GM18498 (cell line): ENCODE results near the gene CDH13.

Experiments
- ATAC-seq: cut with Tn5 transposase; IDR thresholded peaks from one replicate; pipeline ENCODE4 v1.9.1; 2021; ENCODE audit warnings: mild to moderate bottlenecking, moderate library complexity; ENCODE audit not compliant: unreplicated experiment

The CDH13 gene

DNA sequence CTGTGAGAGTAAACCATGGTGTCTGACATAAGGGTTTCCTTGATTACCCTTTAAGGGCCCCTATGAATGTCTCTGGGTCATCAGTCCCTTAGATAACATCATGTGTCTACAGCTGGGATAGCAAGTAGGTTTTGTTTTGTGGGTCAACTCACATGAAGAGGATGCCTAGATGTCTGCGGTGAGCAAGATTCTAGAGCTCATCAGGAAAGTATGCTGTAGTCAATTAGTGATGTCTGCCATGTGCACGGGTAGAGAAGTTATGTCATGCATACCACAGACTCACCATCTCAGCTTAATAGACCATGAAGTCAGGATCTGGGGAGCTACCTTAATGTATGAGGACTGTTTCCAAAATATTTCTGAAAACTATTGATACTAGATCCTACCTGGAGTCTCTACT is 57.5 kb downstream of the CDH13 start:
- no peak for ATAC-seq

DNA sequence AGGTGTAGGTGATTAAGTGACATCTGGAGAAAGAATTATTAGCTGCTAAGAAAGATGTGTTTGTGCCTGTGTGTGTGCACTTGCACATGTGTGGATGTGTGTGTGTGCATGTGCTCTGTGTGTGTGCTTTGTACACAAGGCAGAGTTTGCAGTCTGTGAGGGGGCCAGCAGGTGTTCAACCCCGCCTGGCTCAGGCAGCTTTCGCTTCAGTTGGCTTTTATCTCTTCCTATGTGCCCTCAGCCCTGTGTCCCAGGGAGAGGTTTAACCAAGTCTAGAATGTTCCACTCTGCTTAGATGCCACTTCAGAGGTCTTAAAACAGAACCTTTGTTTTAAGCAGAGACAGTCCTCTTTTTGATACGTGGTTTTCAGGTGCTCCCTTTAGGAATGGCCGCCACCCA is 58.8 kb downstream of the CDH13 start:
- no peak for ATAC-seq

DNA sequence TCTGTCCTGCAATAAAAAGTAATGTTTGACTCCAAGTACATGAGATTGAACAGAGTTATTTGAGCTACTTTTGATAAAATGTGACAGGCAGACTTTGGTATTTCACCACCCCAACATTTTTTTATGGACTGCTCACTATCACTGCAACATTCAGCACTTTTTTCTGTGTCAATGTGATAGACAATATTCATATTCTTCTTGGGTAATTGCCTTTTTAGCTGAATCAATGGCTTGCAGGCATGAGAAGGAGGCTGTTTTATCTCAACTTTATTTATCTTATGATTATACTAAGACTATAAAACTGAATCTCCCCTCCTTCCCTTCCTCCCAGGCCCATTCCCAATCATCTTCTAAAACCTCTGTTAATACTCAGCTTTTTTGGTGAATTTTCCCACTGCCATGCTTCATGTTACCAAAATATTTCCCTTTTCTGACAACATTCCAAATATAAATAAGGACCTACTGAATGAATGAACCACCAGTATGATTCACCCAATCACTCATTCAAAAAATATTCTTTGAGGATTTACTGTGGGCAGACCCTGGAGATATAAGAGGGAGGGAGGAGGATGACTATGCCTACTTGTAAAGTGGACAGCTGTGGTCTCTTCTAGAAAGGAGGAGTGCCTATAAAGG is 67.6 kb downstream of the CDH13 start:
- ATAC-seq = no peak

DNA sequence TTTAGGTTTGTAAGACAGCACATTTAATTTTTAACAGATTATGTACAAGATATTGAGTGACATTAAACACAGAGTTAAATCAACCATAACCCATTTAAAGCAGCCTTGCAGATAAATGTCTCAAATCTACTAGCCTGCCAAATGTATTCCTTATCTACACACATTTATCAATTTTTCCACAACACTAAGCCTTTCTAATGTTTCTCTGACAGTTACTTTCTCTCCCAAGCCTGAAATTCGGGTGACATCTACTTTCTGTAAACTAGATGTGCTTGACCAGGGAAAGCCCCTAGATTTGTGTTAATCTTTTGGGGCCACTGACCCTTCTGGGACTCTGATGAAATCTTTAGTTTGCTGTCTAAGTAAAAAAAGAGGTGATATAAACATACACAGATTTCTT is 69.0 kb downstream of the CDH13 start:
- ATAC-seq = no peak

DNA sequence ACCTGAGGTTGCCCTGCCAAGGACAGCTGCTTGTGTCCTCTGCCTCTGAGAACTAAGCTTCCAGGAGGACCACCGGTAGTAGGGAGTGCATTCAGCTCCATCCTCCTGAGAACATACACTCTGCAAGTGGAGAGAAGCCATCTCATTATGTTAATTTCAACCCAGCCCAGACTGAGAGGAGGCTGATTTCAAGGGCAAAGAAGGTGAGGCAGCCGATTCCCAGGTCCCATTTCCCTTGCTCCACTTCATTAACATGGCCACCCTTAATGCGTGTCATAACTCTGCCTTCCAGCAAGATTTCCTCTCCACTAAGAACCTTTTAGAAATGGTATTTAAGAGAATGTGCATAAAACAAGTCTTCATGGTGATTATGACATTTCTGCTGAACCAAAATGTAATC is 72.5 kb downstream of the CDH13 start:
- ATAC-seq = no peak

DNA sequence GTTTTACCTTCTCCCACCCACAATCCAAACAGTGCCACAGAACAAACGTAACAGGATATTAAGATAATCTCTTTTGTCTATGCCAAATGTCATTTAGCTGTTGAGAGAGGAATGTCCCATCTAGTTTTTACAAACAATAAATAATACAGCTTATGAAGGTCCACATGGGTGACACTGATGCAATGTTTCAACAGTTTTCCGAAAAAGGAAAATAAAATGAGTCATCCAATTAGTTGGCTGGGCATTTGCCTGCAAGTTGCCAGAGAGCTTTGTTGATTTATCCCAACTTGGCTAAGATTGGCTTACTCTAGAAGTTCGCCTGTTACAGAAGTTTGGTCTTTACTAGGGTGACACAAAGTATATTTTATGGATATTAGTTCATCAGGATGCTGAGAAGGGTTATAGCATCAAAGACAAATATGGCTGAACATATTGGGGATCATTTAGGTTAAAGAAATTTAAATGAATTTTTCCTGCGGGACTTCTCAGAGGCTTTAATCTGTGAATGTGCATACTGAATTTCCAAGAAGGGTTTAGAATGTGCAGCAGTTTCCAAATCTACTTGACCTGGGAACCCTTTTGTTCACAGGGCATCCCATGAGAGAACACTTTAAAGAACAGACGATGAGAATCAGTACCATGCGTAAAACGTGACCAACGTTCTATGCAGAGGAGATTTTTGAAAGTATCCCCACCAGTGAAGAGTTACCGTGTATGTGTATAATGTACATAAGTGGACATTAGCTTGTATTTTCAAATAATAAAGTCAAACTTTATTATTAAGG is 73.1 kb downstream of the CDH13 start:
- ATAC-seq = no peak

DNA sequence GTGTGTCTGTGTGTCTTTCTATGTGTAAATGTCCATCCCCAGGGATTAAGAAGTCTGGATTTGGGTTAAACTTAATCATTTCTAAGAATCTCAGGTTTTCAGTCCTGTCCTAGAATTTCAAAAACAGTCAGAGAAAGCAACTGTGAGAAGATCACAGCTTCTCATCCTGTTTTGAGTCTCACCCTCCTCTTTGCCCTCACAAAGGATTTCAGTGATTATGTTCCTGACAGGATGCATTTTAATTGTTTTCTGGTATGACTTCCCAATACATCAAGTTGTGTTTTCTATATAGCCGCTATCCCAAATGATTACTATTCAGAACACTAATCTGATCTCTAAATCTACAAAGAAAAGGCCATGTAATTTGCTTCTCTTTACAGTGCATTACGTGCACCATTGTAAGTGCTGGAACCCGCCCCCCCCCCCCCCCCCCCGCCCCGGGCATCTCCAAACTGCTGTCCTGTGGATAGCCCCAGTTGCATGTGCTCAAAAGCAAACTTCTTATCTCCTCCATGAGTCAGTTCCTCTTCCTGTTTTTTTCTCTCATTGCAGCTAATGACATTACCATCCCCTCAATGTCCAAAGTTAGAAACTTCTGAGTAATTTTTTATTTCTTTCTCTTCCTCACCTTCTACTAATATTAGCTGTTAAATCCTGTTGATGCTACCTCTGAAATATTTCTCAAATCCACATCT is 73.9 kb downstream of the CDH13 start:
- ATAC-seq = no peak

DNA sequence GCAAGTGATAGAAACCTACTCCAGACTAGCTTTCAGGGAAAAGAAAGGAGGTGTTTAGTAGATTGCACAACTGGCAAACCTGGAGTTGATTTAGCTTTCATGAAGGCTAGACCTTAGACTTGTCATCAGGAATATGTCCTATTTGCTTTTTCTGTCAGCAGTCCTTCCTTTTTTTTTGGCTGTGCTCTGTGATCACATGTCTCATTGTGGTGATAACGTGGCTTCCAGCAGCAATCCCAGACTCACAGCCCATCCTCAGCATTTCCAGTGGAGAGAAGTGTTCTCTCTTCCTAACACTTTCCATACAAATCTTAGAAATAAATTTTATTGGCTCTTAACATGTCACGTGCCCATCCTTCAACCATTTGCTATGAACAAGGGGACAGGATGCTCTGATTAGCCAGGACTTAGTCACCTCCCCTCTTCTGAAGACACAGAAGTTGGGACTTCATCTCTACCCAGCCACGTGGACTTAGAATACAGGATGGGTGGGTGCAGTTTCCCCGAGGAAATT is 74.7 kb downstream of the CDH13 start:
- ATAC-seq = no peak

DNA sequence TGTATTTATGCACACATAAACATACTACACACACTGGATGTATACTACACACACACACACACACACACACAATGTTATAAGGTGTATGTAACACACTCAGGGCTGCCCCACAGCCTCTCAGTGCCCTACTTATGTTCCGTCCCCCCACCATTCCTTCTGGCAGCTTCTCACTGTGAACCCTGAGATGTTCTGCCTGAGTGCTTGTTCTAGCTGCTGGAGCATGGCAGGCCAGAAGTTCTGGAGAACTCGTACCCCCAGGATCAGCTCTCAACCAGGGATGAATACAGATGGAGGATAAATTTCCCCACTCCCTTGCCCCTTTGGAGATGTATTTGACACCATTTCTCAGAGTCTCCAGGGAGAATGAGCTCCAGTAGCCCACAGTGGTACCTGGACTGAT is 76.4 kb downstream of the CDH13 start:
- no peak for ATAC-seq

DNA sequence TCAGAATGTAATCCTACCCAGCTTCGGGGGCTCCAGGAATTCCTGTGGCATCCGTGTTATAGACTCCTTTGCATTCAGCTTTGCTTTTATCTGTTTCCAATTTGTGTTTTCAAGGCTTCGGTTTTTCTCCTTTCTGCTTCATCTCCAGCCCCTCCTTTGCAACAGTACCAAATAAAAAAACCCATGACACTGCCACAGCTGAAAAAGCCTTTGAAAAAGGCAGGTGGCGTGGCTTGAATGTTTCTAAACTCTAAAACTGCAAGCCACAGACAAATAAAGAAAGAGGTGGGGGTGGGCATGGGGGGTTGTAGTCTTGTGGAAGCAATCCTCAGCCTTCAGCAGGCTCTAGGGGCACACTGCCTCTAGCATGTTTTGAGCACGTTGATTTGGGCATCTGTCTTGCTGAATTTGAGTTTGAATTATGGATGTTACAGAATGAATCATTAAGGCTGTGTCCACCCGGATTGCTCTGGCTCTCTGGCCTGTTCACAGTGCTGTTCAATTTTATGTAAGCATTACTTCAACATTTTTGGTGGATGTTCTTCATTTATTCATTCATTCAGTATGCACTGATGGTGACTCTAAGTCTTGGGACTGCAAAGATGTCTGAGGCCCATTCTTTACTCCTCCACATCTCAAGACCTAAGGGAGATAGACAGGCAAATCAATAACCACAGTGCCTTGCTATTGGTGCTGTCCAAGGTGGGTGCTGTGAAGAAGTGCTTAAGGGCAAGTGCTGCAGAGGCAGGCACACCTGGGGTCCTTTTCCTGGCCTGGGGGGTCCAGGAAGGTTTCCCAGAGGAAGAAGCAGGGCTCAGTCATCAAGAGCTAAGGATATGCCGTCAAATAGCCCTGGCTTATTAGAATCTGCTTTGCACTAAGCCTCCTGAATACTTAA is 77.4 kb downstream of the CDH13 start:
- ATAC-seq = no peak

DNA sequence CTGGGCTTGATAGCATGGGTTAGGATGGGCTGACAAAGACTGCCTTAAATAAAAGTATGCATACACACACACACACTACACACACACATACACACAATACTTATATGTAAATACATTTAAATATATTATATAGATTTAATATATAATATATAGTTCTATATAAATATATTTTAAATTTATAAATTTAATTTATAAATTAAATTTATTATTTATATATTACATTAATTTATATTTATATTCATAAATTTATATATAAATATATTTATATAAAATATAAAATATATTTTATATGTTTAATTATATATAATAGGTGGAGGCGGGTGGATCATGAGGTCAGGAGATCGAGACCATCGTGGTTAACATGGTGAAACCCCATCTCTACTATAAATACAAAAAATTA is 83.2 kb downstream of the CDH13 start:
- ATAC-seq = no peak

DNA sequence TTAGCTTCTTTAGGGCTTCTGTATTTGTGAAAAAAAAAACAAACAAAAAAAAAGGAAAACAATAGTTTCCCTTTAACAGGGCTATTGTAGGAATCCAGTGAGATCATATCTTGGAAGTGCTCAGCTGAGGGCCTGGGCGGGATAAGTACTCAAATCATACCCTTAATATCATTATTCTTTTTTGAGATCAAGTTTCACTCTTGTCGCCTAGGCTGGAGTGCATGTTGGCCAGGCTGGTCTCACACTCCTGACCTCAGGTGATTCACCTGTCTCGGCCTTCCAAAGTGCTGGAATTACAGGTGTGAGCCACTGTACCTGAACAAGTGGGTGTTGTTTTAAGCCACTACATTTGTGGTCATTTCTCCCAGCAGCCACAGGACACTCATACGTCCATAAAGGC is 87.0 kb downstream of the CDH13 start:
- ATAC-seq = no peak

DNA sequence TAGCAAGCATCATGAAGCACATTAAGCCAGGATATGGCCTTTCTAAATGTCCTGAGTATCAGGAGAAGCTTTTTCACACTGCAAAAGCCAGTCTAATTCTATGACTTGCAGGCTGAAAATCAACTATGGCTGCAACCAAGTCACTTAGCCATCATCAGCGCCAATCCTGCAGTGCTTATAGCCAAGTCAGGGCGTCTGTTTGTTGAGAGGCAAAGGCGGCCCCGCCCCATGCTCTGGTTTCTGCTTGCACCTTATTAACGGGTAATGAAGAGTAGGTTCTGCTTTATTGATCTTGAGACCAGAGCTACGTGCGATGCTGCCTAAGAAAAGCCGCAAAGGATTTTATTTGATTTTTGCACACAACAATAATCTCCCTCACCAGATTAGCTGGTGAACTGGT is 88.4 kb downstream of the CDH13 start:
- no peak for ATAC-seq

DNA sequence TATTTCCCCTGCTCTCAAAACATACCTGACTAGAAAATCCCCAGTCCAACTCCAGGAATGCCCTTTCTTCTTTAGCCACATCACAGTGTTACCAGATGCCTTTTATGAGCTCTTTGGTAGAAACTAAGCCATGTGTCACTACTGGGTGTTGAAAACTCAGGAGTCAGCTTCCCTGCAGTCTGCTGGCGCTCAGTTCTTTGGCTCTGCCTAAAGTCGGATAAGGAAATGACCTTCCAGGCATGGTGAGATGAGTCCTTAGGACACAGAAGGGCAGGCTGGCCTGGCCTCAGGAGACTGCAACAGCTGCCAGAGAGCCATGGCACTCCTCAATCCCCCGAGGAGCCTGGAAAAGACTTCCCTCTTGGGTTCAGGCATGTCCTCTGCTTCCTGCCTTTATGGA is 89.1 kb downstream of the CDH13 start:
- no peak for ATAC-seq

DNA sequence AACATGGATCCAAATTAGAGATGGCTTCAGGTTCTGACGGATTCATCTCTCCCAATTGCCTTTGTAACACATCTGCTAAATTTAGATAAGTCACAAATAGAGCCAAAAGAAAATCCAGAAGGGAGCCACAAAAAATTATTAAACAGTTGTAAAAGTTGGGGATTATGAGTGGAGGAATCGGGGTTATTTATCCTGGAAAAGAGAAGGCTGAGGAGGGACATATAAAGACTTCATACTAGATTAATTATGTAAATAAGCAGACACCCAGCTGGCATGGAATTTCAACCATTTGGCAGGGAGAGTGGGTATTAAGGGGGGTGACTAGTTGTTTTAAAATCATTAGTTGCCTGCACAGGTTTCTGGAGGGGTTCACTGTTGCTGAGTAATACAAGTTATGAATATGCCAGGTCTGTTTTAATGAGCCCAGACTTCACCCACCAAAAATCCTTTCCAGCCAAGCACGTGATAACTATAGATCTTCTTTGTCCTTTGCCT is 89.6 kb downstream of the CDH13 start:
- no peak for ATAC-seq

DNA sequence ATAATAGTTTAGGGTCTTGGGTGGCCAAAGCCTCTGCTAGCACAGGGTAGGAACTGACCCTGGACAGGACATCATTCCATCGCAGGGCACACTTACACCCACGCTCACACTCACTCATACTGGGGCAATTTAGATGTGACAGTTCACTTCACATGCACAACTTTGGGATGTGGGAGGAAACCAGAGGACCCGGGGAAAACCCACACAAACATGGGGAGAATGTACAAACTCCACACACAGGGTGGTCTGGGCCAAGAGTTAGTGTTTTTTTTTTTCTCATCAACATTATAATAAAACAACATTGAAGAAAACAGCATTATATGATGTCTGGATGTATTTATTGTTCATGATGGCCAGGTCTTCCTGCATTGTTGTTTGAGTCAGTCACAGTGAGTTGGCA is 93.6 kb downstream of the CDH13 start:
- no peak for ATAC-seq

DNA sequence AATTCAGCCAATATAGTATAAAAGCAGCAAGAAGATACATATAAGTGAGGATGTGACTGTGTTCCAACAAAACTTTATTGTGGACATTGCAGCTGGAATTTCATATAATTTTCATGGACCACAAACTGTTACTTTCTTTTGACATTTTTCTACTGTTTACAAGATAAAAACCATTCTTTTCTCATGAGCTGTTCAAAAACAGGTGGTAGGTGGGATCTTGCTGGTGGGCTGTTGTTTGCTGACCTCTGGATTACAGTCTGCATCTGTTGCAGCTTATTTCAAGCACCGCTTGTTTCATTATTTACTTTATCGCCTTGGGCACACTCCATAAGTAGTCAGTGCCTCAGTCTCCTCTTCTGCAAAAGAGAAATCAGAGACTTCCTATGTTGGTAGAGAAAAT is 99.5 kb downstream of the CDH13 start:
- ATAC-seq = no peak

DNA sequence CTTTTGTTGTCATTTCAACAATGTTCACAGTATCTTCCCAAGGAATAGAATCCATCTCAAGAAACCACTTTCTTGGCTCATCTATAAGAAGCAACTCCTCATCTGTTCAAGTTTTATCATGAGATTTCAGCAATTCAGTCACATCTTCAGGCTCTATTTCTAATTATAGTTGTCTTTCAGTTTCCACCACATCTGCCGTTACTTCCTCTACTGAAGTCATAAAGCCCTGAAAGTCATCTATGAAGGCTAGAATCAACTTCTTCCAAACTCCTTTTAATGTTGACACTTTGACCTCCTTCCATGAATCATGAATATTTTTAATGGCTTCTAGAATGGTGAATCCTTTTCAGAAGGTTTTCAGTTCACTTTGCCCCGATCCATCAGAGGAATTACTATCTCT is 102.1 kb downstream of the CDH13 start:
- no peak for ATAC-seq

DNA sequence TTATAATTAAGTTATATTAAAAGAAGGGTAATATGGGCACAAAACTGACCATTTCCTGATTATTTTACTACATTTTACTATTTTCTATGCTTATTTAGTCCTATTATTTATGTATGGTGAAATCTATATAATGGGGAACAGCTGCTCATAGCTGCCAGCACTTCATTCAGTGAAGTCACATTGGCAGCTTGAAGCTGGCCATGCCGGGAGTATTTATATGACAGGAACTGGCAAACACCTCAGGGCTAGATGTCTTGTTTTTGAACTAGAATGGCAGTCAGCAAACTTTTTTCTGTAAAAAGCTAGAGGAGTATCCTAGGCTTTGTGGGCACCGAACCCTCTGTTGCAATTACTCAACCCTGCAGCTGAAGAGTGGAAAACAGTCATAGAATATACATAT is 104.1 kb downstream of the CDH13 start:
- ATAC-seq = no peak

DNA sequence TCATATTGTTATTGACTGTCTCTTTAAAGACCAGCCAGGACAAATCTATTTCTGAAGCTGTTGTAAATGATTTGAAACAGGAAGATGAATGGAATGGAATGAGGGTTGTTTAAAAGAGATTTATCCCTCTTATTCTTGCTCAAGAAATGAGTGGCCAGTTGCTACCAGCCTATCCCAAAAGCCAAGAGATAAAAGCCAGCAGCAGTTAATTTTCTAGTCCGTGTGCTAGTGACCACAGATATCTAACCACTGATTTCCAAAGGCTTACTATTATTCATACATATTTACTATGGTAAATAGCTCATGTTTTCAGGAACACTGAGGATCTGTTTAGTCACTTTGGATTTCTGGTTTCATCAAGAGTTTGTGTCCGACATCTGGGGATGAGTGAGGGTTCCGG is 105.7 kb downstream of the CDH13 start:
- ATAC-seq = no peak

DNA sequence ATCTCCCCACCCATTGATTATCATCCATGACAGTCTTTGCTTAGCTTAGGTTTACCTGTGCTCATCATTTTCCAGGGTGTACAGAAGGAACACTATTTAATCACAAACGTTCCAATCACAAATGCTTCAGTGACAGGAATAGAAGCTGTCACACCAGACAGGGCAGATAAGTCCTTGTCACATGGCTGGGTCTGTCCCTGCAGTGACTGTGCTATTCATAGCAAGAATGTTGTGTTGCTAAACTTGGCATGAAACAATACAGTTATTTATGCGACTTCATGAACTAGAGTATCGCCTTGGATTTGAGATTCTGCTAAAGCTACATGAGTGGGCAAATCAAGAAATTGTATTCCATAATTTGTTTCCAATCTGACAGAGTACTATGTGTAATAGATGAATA is 108.4 kb downstream of the CDH13 start:
- ATAC-seq = no peak
